OCI-LY7 (cell line): Measurements from ENCODE around the gene ALLC. TPM values are rescaled to one million over a fixed set of nuclear protein-coding genes. Genes with fewer than 3 reads are reported as not detected.

Experiments used
- BruUV-seq: library from RNA; stranded (reverse); fragments of 400-500 nt; replicated peaks from 2 replicates; lab custom pipeline; 2021; lab: Mats Ljungman, UMichigan
- CTCF ChIA-PET: fragments of 300-600 bp; sonication (Branson Sonifier 250); formaldehyde crosslinking; loops from one replicate; lab custom pipeline; 2022; ENCODE audit warnings: antibody characterized with exemption; ENCODE audit not compliant: unreplicated experiment; lab: Charles Lee
- POLR2A ChIA-PET: fragments of 300-600 bp; sonication (Branson Sonifier 250); formaldehyde crosslinking; loops from one replicate; lab custom pipeline; 2022; ENCODE audit warnings: antibody characterized with exemption; lab: Charles Lee
- DNase-seq: peaks from one replicate; pipeline ENCODE4 v3.0.0-alpha.2; 2015; ENCODE audit warnings: low spot score
- H2AFZ ChIP-seq: fragments of 200-600 bp; sonication (generic), shearing (Covaris generic); 2 replicates; pipeline ENCODE4 v1.6.1; 2014; ENCODE audit warnings: mild to moderate bottlenecking, antibody characterized with exemption, low read length, moderate library complexity
- H3K27ac ChIP-seq: fragments of 200-600 bp; sonication (generic); 2 replicates; pipeline ENCODE4 v1.5.1; 2014; ENCODE audit warnings: mixed run types, low read depth, mild to moderate bottlenecking, moderate library complexity, low read length, inconsistent platforms; ENCODE audit not compliant: poor library complexity, severe bottlenecking
- H3K36me3 ChIP-seq: fragments of 200-600 bp; sonication (generic); 2 replicates; pipeline ENCODE4 v1.6.1; 2014; ENCODE audit warnings: mild to moderate bottlenecking, antibody characterized with exemption, low read length, moderate library complexity, mixed read lengths; ENCODE audit not compliant: insufficient read depth
- H3K4me1 ChIP-seq: fragments of 200-600 bp; sonication (generic); 2 replicates; pipeline ENCODE4 v1.5.1; 2014; ENCODE audit warnings: mild to moderate bottlenecking, low read length; ENCODE audit not compliant: insufficient read depth, poor library complexity, severe bottlenecking
- H3K4me2 ChIP-seq: fragments of 200-600 bp; sonication (generic); 2 replicates; pipeline ENCODE4 v1.6.1; 2014; ENCODE audit warnings: mild to moderate bottlenecking, low read length
- H3K4me3 ChIP-seq: fragments of 200-600 bp; sonication (generic); 2 replicates; pipeline ENCODE4 v1.5.1; 2014; ENCODE audit warnings: mild to moderate bottlenecking, low read depth, low read length; ENCODE audit not compliant: poor library complexity, severe bottlenecking
- H3K79me2 ChIP-seq: fragments of 200-600 bp; sonication (generic); 2 replicates; pipeline ENCODE4 v1.6.1; 2016; ENCODE audit warnings: low read depth, mild to moderate bottlenecking, low read length, moderate library complexity, mixed read lengths; ENCODE audit not compliant: insufficient read depth
- H3K9me2 ChIP-seq: fragments of 200-600 bp; sonication (generic); 2 replicates; pipeline ENCODE4 v1.6.1; 2016; ENCODE audit warnings: mild to moderate bottlenecking, low read length, mixed read lengths; ENCODE audit not compliant: insufficient read depth
- H3K9me3 ChIP-seq: fragments of 200-600 bp; sonication (generic); 2 replicates; pipeline ENCODE4 v1.6.1; 2014; ENCODE audit warnings: mild to moderate bottlenecking, mixed run types, low read length, mixed read lengths
- H4K20me1 ChIP-seq: fragments of 200-600 bp; sonication (generic); 2 replicates; pipeline ENCODE4 v1.6.1; 2014; ENCODE audit warnings: mild to moderate bottlenecking, antibody characterized with exemption, low read length, moderate library complexity, mixed read lengths; ENCODE audit not compliant: insufficient read depth
- EZH2phosphoT487 ChIP-seq: fragments of 200-600 bp; sonication (generic); IDR thresholded peaks from 2 replicates; pipeline ENCODE4 v1.6.1; 2018; ENCODE audit warnings: low read depth, borderline replicate concordance, mild to moderate bottlenecking, mixed run types, antibody characterized with exemption, low read length, moderate library complexity, mixed read lengths
- intact Hi-C: fragments of 100-400 bp; cut with micrococcal nuclease; formaldehyde crosslinking; loops from one replicate; pipeline ENCODE4 v1.10.0; 2022; ENCODE audit not compliant: unreplicated experiment
- total RNA-seq, 2 experiments: library from RNA; depleted of rRNA in 1 of 2; stranded (reverse); fragments of >200 nt in 1 of 2; shearing (Covaris generic) in 1 of 2; gene quantifications; 2 replicates each; pipeline ENCODE4 v1.2.3, GENCODE V29; 2014 to 2022
- TF ChIP-seq, protein P1 (sequence below): fragments of 200-600 bp; sonication (generic); conservative IDR thresholded peaks from 2 replicates; pipeline ENCODE4 v1.5.1; 2014; ENCODE audit warnings: mild to moderate bottlenecking, antibody characterized with exemption, low read length, moderate library complexity, mixed read lengths

ALLC gene
- total RNA-seq, 2 experiments from 2014 or later, result not detected

DNA sequence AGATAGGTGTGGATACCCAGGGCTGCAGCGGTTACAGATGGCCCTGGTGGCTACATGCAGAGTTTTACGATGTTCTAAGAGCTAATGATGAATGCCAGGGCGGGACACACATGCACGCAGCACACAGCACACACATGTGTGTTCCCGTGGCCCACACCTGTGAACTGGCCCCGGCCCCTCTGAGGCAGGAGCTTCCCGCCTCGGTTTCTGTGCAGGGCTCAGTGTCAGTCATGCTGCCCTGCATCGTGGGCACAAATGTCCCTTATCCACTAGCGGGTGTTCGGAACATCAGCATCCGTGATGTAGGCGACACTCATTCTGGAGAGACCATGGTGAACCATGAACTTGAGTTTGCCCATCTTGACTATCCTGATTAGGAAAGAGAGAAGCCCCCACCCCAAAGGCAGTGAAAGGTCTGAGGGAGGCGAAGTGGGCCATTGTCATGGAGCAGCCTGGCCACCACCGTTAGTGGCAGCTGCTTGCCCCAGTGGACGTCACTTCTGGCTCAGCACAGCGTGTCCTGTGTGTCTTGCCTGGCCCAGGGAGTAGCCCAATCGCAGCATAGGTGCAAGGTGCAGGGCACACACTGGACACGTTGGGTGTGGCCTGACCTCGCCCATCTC is 89.1 kb downstream of the ALLC start:
- Histone ChIP-seq H3K79me2 (no peaks in the 10 kb centered on the region), H4K20me1 (no peaks in the 10 kb centered on the region), H2AFZ (no peak overlapping the region), H3K9me3 (no peaks in the 10 kb centered on the region), H3K4me2 (no peak overlapping the region), H3K27ac (no peak overlapping the region), H3K36me3 (no peaks in the 10 kb centered on the region), H3K4me1 (no peaks in the 10 kb centered on the region), H3K4me3 (no peak overlapping the region), H3K9me2 (no peaks in the 10 kb centered on the region)
- ChIA-PET CTCF (no interaction called here), POLR2A (no interaction called here)
- no TSS peak for BruUV-seq
- TF ChIP-seq EZH2phosphoT487, result no peak
- TF ChIP-seq, protein P1, sequence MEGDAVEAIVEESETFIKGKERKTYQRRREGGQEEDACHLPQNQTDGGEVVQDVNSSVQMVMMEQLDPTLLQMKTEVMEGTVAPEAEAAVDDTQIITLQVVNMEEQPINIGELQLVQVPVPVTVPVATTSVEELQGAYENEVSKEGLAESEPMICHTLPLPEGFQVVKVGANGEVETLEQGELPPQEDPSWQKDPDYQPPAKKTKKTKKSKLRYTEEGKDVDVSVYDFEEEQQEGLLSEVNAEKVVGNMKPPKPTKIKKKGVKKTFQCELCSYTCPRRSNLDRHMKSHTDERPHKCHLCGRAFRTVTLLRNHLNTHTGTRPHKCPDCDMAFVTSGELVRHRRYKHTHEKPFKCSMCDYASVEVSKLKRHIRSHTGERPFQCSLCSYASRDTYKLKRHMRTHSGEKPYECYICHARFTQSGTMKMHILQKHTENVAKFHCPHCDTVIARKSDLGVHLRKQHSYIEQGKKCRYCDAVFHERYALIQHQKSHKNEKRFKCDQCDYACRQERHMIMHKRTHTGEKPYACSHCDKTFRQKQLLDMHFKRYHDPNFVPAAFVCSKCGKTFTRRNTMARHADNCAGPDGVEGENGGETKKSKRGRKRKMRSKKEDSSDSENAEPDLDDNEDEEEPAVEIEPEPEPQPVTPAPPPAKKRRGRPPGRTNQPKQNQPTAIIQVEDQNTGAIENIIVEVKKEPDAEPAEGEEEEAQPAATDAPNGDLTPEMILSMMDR, result no peak
- intact Hi-C loops, result no loop called here
- DNase-seq, result no peak

DNA sequence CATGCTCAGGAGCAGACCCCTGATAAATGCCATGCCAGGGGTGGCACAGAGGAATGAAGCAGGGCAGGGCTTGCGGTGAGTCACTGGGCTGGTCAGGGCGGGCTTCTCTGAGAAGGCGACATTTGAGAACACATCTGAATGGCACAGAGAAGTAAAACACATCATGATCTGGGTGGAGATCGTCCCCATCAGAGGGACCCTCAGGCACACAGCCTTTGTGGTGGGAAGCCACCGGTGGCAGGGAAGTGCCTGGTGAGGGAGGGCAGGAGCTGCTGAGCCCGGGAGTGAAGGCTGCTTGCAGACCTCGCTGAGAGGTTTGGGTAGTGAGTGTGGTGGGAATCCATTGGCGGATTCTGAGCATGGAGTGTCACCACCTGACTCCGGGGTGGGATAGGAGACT is 89.8 kb downstream of the ALLC start:
- Histone ChIP-seq H3K4me3 (no peak overlapping the region), H3K9me2 (no peaks in the 10 kb centered on the region), H3K9me3 (no peaks in the 10 kb centered on the region), H3K36me3 (no peaks in the 10 kb centered on the region), H3K79me2 (no peaks in the 10 kb centered on the region), H3K4me1 (no peaks in the 10 kb centered on the region), H4K20me1 (no peaks in the 10 kb centered on the region), H3K27ac (no peak overlapping the region), H2AFZ (no peak overlapping the region), H3K4me2 (no peak overlapping the region)
- intact Hi-C loops, result no loop called here
- no peak for DNase-seq
- TF ChIP-seq, protein P1, result no peak
- no peak for TF ChIP-seq EZH2phosphoT487
- POLR2A ChIA-PET, result no interaction called here
- no TSS peak for BruUV-seq
- CTCF ChIA-PET, result no interaction called here

DNA sequence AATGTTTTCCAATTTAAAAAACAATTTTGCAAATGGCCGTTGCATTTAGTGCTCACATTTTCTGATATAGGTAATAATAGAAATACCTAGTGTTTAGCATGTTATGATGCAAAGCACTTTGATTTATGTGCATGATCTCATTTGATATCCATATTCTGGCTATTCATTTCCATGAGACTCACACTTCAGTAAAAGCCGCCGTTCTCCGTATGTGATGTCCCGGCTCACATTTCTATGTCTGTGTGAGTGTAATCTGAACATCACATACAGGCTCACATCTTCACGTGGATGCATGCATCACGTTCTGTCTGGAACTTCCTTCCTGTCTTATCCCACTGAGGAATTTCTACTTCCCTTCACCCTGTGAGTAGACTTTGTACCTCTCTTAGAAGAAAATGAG is 91.2 kb downstream of the ALLC start:
- DNase-seq, result no peak
- POLR2A ChIA-PET, result interaction anchor here (1.1 kb wide), 1 partner anchor 12 kb away, joined by 5 read pairs; no protein-coding TSS in a partner anchor
- Histone ChIP-seq H2AFZ (no peak overlapping the region), H3K9me2 (no peaks in the 10 kb centered on the region), H3K36me3 (no peaks in the 10 kb centered on the region), H3K79me2 (no peaks in the 10 kb centered on the region), H3K4me3 (no peak overlapping the region), H4K20me1 (no peaks in the 10 kb centered on the region), H3K9me3 (no peaks in the 10 kb centered on the region), H3K4me2 (no peak overlapping the region), H3K4me1 (no peaks in the 10 kb centered on the region), H3K27ac (no peak overlapping the region)
- CTCF ChIA-PET, result no interaction called here
- intact Hi-C loops, result no loop called here
- TF ChIP-seq, protein P1, result no peak
- TF ChIP-seq EZH2phosphoT487, result no peak
- BruUV-seq, result no TSS peak
